ENCODE data around the gene GPN2.

DNA sequence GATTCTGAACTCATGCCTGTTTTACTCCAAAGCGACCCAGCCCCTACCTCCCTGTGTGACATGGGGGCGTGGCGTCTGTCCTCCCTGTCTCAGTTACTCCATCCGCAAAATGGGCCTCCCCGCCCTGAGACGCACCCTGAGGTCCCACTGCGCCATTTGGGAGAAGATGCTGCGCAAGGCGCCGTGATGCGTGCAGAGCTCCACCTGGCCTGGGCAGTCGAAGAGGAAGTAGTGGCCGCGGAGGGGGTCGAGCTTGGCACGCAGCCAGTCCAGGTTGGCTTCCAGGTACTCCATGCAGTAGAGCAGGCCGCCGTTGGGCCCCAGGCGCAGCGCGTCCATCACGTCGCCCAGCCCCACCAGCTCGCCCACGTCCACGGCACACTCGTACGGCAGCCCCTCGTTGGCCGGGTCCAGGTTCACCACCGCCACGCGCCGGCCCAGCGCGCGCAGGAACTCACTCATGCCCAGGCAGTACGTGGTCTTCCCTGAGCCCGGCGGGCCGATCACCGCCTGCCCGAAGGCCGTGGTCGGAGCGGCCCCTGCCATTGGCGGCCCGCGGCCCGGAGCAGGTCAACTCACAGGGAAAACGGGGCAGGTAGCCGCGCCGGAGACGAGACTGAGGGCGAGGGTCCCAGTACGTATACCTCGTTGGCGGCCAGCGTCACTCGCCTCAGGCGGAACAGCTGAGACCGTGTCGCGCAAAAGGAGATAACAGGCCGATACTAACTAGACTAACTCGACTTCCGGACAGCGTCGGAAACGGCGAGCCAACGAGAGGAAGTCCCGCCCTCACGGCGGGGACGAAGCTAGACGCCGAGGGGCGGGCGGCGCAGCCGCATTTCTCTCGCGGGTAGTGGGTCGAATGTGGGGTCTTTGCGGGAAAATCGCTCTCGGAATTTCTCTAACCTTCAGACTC, at the start of gene GPN2:
- TF ChIP-seq MXI1 (conservative IDR thresholded peaks at IDR 0.05; ENCODE audit: poor library complexity, severe bottlenecking): peak; percentile 68
- peak; percentile 92 for TF ChIP-seq POLR2AphosphoS5 (IDR thresholded peaks at IDR 0.05)
- no peak for TF ChIP-seq CTCF (IDR thresholded peaks at IDR 0.05; ENCODE audit: poor library complexity, severe bottlenecking)
- TF ChIP-seq REST (IDR thresholded peaks at IDR 0.05; ENCODE audit: borderline replicate concordance): peak; percentile 37
- TF ChIP-seq RAD21 (conservative IDR thresholded peaks at IDR 0.05): no peak
- TF ChIP-seq EP300 (conservative IDR thresholded peaks at IDR 0.05; ENCODE audit: poor library complexity, severe bottlenecking): no peak
